SK-N-SH (cell line): Measurements from ENCODE around the gene ANK3. TPM values are rescaled to one million over a fixed set of nuclear protein-coding genes. Genes with fewer than 3 reads are reported as not detected.

ENCODE experiments used
- CTCF ChIA-PET: fragments of 300-600, 350-600 bp; formaldehyde crosslinking; extraction: SDS; loops from one replicate; lab custom pipeline; 2021; lab: Yijun Ruan, JAX
- POLR2A ChIA-PET: fragments of 350-600 bp; sonication (Branson Sonifier 250); formaldehyde crosslinking; extraction: SDS; loops from one replicate; lab custom pipeline; 2020; ENCODE audit warnings: antibody characterized with exemption, inconsistent platforms; lab: Yijun Ruan, JAX
- DNase-seq: peaks from one replicate; pipeline ENCODE4 v3.0.0; 2012
- H2AFZ ChIP-seq: fragments of 200-600 bp; sonication (generic); 2 replicates; pipeline ENCODE4 v1.8.1; 2016; ENCODE audit warnings: antibody characterized with exemption, mild to moderate bottlenecking, low read depth
- H3F3A ChIP-seq: fragments of 200-600 bp; sonication (generic); replicated peaks from 2 replicates; pipeline ENCODE3; 2016; ENCODE audit warnings: antibody characterized with exemption, mild to moderate bottlenecking; ENCODE audit not compliant: insufficient read depth
- H3K27ac ChIP-seq, 2 experiments: fragments of 200-500 bp in 1 of 2; fragments of 200-600 bp in 1 of 2; sonication (Bioruptor generic) in 1 of 2; sonication (generic), shearing (Covaris generic) in 1 of 2; 2 replicates each; pipeline versions ENCODE4 v1.5.1 to v1.6.1; 2014 to 2016; ENCODE audit warnings: low read depth in 2 of 2, inconsistent platforms in 1 of 2, low read length in 1 of 2, mild to moderate bottlenecking in 1 of 2, mixed read lengths in 1 of 2
- H3K27me3 ChIP-seq: fragments of 200-600 bp; sonication (generic), shearing (Covaris generic); 2 replicates; pipeline ENCODE4 v1.6.1; 2016; ENCODE audit warnings: mixed run types; ENCODE audit not compliant: insufficient read depth
- H3K36me3 ChIP-seq, 2 experiments: fragments of 200-500 bp in 1 of 2; fragments of 200-600 bp in 1 of 2; sonication (Bioruptor generic) in 1 of 2; sonication (generic) in 1 of 2; replicated peaks in 1 of 2; 2 replicates each; pipeline versions ENCODE3 to v1.5.1; 2014 to 2016; ENCODE audit warnings: low read length in 1 of 2, mild to moderate bottlenecking in 1 of 2; ENCODE audit not compliant: insufficient read depth in 2 of 2, control insufficient read depth in 1 of 2
- H3K4me1 ChIP-seq, 2 experiments: fragments of 200-500 bp in 1 of 2; fragments of 200-600 bp in 1 of 2; sonication (Bioruptor generic) in 1 of 2; sonication (generic), shearing (Covaris generic) in 1 of 2; 2 replicates each; pipeline versions ENCODE4 v1.5.1 to v1.6.1; 2014 to 2016; ENCODE audit warnings: low read depth in 1 of 2, low read length in 1 of 2, mixed run types in 1 of 2; ENCODE audit not compliant: insufficient read depth in 2 of 2, control insufficient read depth in 1 of 2
- H3K4me2 ChIP-seq: fragments of 200-600 bp; sonication (generic), shearing (Covaris generic); 2 replicates; pipeline ENCODE4 v1.6.1; 2017; ENCODE audit warnings: mixed run types
- H3K4me3 ChIP-seq, 2 experiments: fragments of 200-500 bp in 1 of 2; fragments of 200-600 bp in 1 of 2; sonication (Bioruptor generic) in 1 of 2; sonication (generic), shearing (Covaris generic) in 1 of 2; 2 replicates each; pipeline versions ENCODE4 v1.5.1 to v1.8.1; 2014 to 2016; ENCODE audit warnings: low read depth in 2 of 2, inconsistent platforms in 1 of 2, low read length in 1 of 2, mild to moderate bottlenecking in 1 of 2, mixed read lengths in 1 of 2, moderate library complexity in 1 of 2
- H3K79me2 ChIP-seq: fragments of 200-600 bp; sonication (generic); 2 replicates; pipeline ENCODE4 v1.8.1; 2017; ENCODE audit warnings: mild to moderate bottlenecking; ENCODE audit not compliant: insufficient read depth
- H3K9ac ChIP-seq: fragments of 200-600 bp; sonication (generic); 2 replicates; pipeline ENCODE4 v1.6.1; 2017; ENCODE audit warnings: mixed run types
- H3K9me2 ChIP-seq: fragments of 200-600 bp; sonication (generic); 2 replicates; pipeline ENCODE4 v1.6.1; 2017; ENCODE audit warnings: mixed run types
- H3K9me3 ChIP-seq: fragments of 200-600 bp; sonication (generic); 2 replicates; pipeline ENCODE4 v1.6.1; 2017; ENCODE audit warnings: mixed run types, mild to moderate bottlenecking, moderate library complexity
- H4K20me1 ChIP-seq: fragments of 200-600 bp; sonication (generic); 2 replicates; pipeline ENCODE4 v1.6.1; 2017; ENCODE audit warnings: mild to moderate bottlenecking, mixed run types; ENCODE audit not compliant: insufficient read depth
- CTCF ChIP-seq: fragments of 200-600 bp; sonication (generic); IDR thresholded peaks from 2 replicates; pipeline ENCODE4 v1.6.1; 2017; ENCODE audit warnings: antibody characterized with exemption, mild to moderate bottlenecking, moderate library complexity
- ELF1 ChIP-seq: IDR thresholded peaks from 2 replicates; pipeline ENCODE4 v1.4.0; 2012
- EP300 ChIP-seq, 2 experiments: IDR thresholded peaks; 2 replicates each; pipeline versions ENCODE4 v1.4.0 to v1.6.1; 2012; ENCODE audit warnings: borderline replicate concordance in 1 of 2, low read depth in 1 of 2, low read length in 1 of 2
- FOXM1 ChIP-seq: IDR thresholded peaks from 2 replicates; pipeline ENCODE4 v1.4.0; 2012; ENCODE audit warnings: low read depth, mild to moderate bottlenecking
- GABPA ChIP-seq: IDR thresholded peaks from 2 replicates; pipeline ENCODE4 v1.4.0; 2012; ENCODE audit warnings: low read depth, mild to moderate bottlenecking
- IRF3 ChIP-seq: fragments of 150-350 bp; IDR thresholded peaks from 2 replicates; pipeline ENCODE4 v1.6.1; 2016; ENCODE audit warnings: mild to moderate bottlenecking, low read depth, low read length
- JUND ChIP-seq: IDR thresholded peaks from 2 replicates; pipeline ENCODE4 v1.4.0; 2012
- MEF2A ChIP-seq: IDR thresholded peaks from 2 replicates; pipeline ENCODE4 v1.4.0; 2012; ENCODE audit warnings: low read depth, borderline replicate concordance
- NRF1 ChIP-seq: IDR thresholded peaks from 2 replicates; pipeline ENCODE4 v1.6.1; 2012; ENCODE audit warnings: low read depth, mild to moderate bottlenecking, low read length
- PBX3 ChIP-seq: IDR thresholded peaks from 2 replicates; pipeline ENCODE4; 2012
- RAD21 ChIP-seq: IDR thresholded peaks from 2 replicates; pipeline ENCODE4 v1.6.1; 2012; ENCODE audit warnings: mild to moderate bottlenecking, low read length
- RCOR1 ChIP-seq: fragments of 150-350 bp; IDR thresholded peaks from 2 replicates; pipeline ENCODE4 v1.6.1; 2017; ENCODE audit warnings: antibody characterized with exemption, low read length
- REST ChIP-seq: IDR thresholded peaks from 2 replicates; pipeline ENCODE4 v1.6.1; 2012; ENCODE audit warnings: mild to moderate bottlenecking, low read depth, low read length, moderate library complexity
- RXRA ChIP-seq: IDR thresholded peaks from 2 replicates; pipeline ENCODE4 v1.4.0; 2012; ENCODE audit warnings: low read depth, mild to moderate bottlenecking, borderline replicate concordance
- SIN3A ChIP-seq: IDR thresholded peaks from 2 replicates; pipeline ENCODE4 v1.6.1; 2012; ENCODE audit warnings: low read depth, mild to moderate bottlenecking, low read length, moderate library complexity, borderline replicate concordance
- TEAD4 ChIP-seq: IDR thresholded peaks from 2 replicates; pipeline ENCODE4 v1.4.0; 2012; ENCODE audit warnings: mild to moderate bottlenecking, borderline replicate concordance; ENCODE audit not compliant: insufficient read depth
- USF2 ChIP-seq: fragments of 150-350 bp; IDR thresholded peaks from 2 replicates; pipeline ENCODE4 v1.6.1; 2017; ENCODE audit warnings: antibody characterized with exemption, low read length, low read depth, borderline replicate concordance
- WGBS: methylation state at CpG from one replicate; pipeline ENCODE4 v1.1.6; 2017; ENCODE audit warnings: low lambda C conversion rate; 5-methylcytosine and 5-hydroxymethylcytosine counted together
- polyA plus RNA-seq, 3 experiments: library from polyadenylated mRNA; depleted of rRNA; stranded (reverse); fragments of >200 nt; gene quantifications; 2 replicates each; pipeline ENCODE4 v1.2.3, GENCODE V29; 2012

The ANK3 gene
- polyA plus RNA-seq, 1 of the 3 experiments (the other 2 are of a cell fraction): 10.0 TPM

GRCh38 chr10:60139290-60139689, 250.4 kb downstream of the ANK3 start:
- no peak overlapping the region for H3K4me3 ChIP-seq
- ChIA-PET POLR2A (no interaction called here), CTCF (no interaction called here)
- DNase-seq: no peak
- H3K4me1 ChIP-seq: peaks cover 0 to 4% of the 10 kb centered on the region in 2 experiments; a peak in 2 of 4 replicates
- no peaks in the 10 kb centered on the region for H3K27me3 ChIP-seq
- no peak overlapping the region for H2AFZ ChIP-seq
- no peaks in the 10 kb centered on the region for H3K36me3 ChIP-seq
- no peaks in the 10 kb centered on the region for H3K79me2 ChIP-seq
- H3K9ac ChIP-seq: no peak overlapping the region
- TF ChIP-seq NRF1 (no peak), CTCF (no peak), USF2 (no peak), RCOR1 (no peak), RAD21 (no peak), REST (no peak), TEAD4 (no peak), RXRA (no peak)
- H4K20me1 ChIP-seq: no peaks in the 10 kb centered on the region
- no peak overlapping the region for H3K4me2 ChIP-seq
- H3K9me2 ChIP-seq: no peaks in the 10 kb centered on the region
- H3K9me3 ChIP-seq: no peaks in the 10 kb centered on the region
- H3F3A ChIP-seq: no peaks in the 10 kb centered on the region
- WGBS: 74% methylated on average over 3 of the region's 3 CpGs
- H3K27ac ChIP-seq: no peak overlapping the region; a peak in 2 of 4 replicates

- DNase-seq: no peak
- 94% methylated on average over 5 of the region's 5 CpGs for WGBS
- Histone ChIP-seq H3F3A (no peaks in the 10 kb centered on the region), H3K4me3 (no peak overlapping the region), H2AFZ (no peak overlapping the region), H4K20me1 (no peaks in the 10 kb centered on the region), H3K4me2 (no peak overlapping the region), H3K27me3 (no peaks in the 10 kb centered on the region), H3K9me2 (no peaks in the 10 kb centered on the region), H3K27ac (no peak overlapping the region), H3K9ac (no peak overlapping the region), H3K36me3 (no peaks in the 10 kb centered on the region), H3K4me1 (peaks cover 0 to 4% of the 10 kb centered on the region in 2 experiments; a peak in 2 of 4 replicates), H3K9me3 (no peaks in the 10 kb centered on the region), H3K79me2 (no peaks in the 10 kb centered on the region)
- POLR2A ChIA-PET: no interaction called here
- CTCF ChIA-PET: no interaction called here
- no peak for TF ChIP-seq EP300 (IDR thresholded peaks at IDR 0.05; ENCODE audit: borderline replicate concordance in 1 of 2, low read depth in 1 of 2, low read length in 1 of 2)
- TF ChIP-seq GABPA: no peak
- TF ChIP-seq MEF2A: no peak
- TF ChIP-seq IRF3: no peak
- TF ChIP-seq FOXM1: no peak
- TF ChIP-seq NRF1: no peak
- TF ChIP-seq PBX3: no peak
- TF ChIP-seq RAD21: no peak
- no peak for TF ChIP-seq SIN3A
- TF ChIP-seq ELF1: no peak
- TF ChIP-seq JUND: no peak
These were observed 250.8 kb downstream of the ANK3 start for GRCh38 chr10:60138842-60139241.
